Neuronal stem cell (in vitro differentiated cells): ENCODE results near the gene SH3PXD2A.

Source experiments
- DNase-seq: peaks from one replicate; pipeline ENCODE4 v3.0.0-alpha.2; 2013; ENCODE audit warnings: low spot score
- H2AFZ ChIP-seq: one replicate; pipeline ENCODE4 v1.6.1; 2013; ENCODE audit warnings: mild to moderate bottlenecking, low read length, inconsistent platforms
- H2AK5ac ChIP-seq: 2 replicates; pipeline ENCODE4 v1.6.1; 2013; ENCODE audit warnings: low read depth, mild to moderate bottlenecking, inconsistent platforms, low read length, moderate library complexity, mixed read lengths
- H2BK120ac ChIP-seq: 2 replicates; pipeline ENCODE4 v1.6.1; 2013; ENCODE audit warnings: low read depth, mild to moderate bottlenecking, inconsistent platforms, low read length, moderate library complexity, mixed read lengths
- H2BK12ac ChIP-seq: one replicate; pipeline ENCODE4 v1.6.1; 2013; ENCODE audit warnings: low read length, inconsistent platforms
- H2BK15ac ChIP-seq: 2 replicates; pipeline ENCODE4 v1.6.1; 2013; ENCODE audit warnings: mild to moderate bottlenecking, low read length, inconsistent platforms, mixed read lengths
- H2BK5ac ChIP-seq: one replicate; pipeline ENCODE4 v1.6.1; 2013; ENCODE audit warnings: inconsistent platforms, mild to moderate bottlenecking, low read length, moderate library complexity
- H3K14ac ChIP-seq: one replicate; pipeline ENCODE4 v1.6.1; 2013; ENCODE audit warnings: low read length, inconsistent platforms
- H3K18ac ChIP-seq: 2 replicates; pipeline ENCODE4 v1.6.1; 2013; ENCODE audit warnings: low read length, inconsistent platforms
- H3K23ac ChIP-seq: 2 replicates; pipeline ENCODE4 v1.6.1; 2013; ENCODE audit warnings: low read depth, mild to moderate bottlenecking, mixed read lengths, low read length, inconsistent platforms; ENCODE audit not compliant: poor library complexity
- H3K27ac ChIP-seq: replicated peaks from 3 replicates; pipeline ENCODE4 v1.5.1; 2013; ENCODE audit warnings: low read length, inconsistent platforms
- H3K27me3 ChIP-seq, 3 experiments: 2 replicates each; pipeline ENCODE4 v1.6.1; 2013; ENCODE audit warnings: low read length in 3 of 3, mild to moderate bottlenecking in 2 of 3, inconsistent platforms in 1 of 3, low read depth in 1 of 3, mixed read lengths in 1 of 3, moderate library complexity in 1 of 3; ENCODE audit not compliant: control insufficient read depth in 3 of 3, insufficient read depth in 3 of 3
- H3K36me3 ChIP-seq, 2 donors: replicated peaks in 1 of 2; 2 replicates each; pipeline ENCODE4 v1.6.1; 2013; ENCODE audit warnings: low read length in 2 of 2; ENCODE audit not compliant: control insufficient read depth in 2 of 2, insufficient read depth in 2 of 2
- H3K4ac ChIP-seq: 2 replicates; pipeline ENCODE4 v1.6.1; 2013; ENCODE audit warnings: inconsistent platforms, mild to moderate bottlenecking, low read length, moderate library complexity
- H3K4me1 ChIP-seq, 2 donors: 1 replicate in 1 of 2; 2 replicates in 1 of 2; pipeline ENCODE4 v1.6.1; 2013; ENCODE audit warnings: low read length in 2 of 2, low read depth in 1 of 2; ENCODE audit not compliant: control insufficient read depth in 2 of 2, insufficient read depth in 1 of 2
- H3K4me2 ChIP-seq: one replicate; pipeline ENCODE4 v1.6.1; 2013; ENCODE audit warnings: mild to moderate bottlenecking, low read length, inconsistent platforms; ENCODE audit not compliant: insufficient read depth, poor library complexity, severe bottlenecking
- H3K4me3 ChIP-seq, 2 donors: 2 replicates each; pipeline ENCODE4 v1.5.1; 2013; ENCODE audit warnings: low read length in 2 of 2, mild to moderate bottlenecking in 2 of 2, inconsistent platforms in 1 of 2, moderate library complexity in 1 of 2
- H3K79me1 ChIP-seq: one replicate; pipeline ENCODE4 v1.6.1; 2013; ENCODE audit warnings: low read depth, mild to moderate bottlenecking, inconsistent platforms, low read length, moderate library complexity
- H3K9ac ChIP-seq: one replicate; pipeline ENCODE4 v1.6.1; 2013; ENCODE audit warnings: mild to moderate bottlenecking, low read depth, low read length, inconsistent platforms; ENCODE audit not compliant: poor library complexity
- H3K9me3 ChIP-seq, 2 donors: replicated peaks in 1 of 2; 2 replicates each; pipeline versions ENCODE3 to v1.6.1; 2013; ENCODE audit warnings: low read length in 2 of 2, mild to moderate bottlenecking in 2 of 2, inconsistent platforms in 1 of 2, low read depth in 1 of 2, mixed read lengths in 1 of 2, moderate library complexity in 1 of 2; ENCODE audit not compliant: control insufficient read depth in 2 of 2, insufficient read depth in 1 of 2
- H4K8ac ChIP-seq: one replicate; pipeline ENCODE4 v1.6.1; 2013; ENCODE audit warnings: low read depth, mild to moderate bottlenecking, inconsistent platforms, low read length, moderate library complexity
- H4K91ac ChIP-seq: one replicate; pipeline ENCODE4 v1.6.1; 2013; ENCODE audit warnings: low read length, low read depth, mild to moderate bottlenecking, inconsistent platforms; ENCODE audit not compliant: poor library complexity
- WGBS, 2 donors: extraction: QIAGEN DNeasy Blood & Tissue Kit; methylation state at CpG; one replicate each; pipeline ENCODE4 v1.1.7; 2013; ENCODE audit warnings: missing lambda C conversion rate in 2 of 2, mixed read lengths in 1 of 2; ENCODE audit not compliant: insufficient read length in 2 of 2, insufficient replicate concordance in 1 of 2; ENCODE audit errors: extremely low coverage in 2 of 2; 5-methylcytosine and 5-hydroxymethylcytosine counted together

SH3PXD2A gene

DNA sequence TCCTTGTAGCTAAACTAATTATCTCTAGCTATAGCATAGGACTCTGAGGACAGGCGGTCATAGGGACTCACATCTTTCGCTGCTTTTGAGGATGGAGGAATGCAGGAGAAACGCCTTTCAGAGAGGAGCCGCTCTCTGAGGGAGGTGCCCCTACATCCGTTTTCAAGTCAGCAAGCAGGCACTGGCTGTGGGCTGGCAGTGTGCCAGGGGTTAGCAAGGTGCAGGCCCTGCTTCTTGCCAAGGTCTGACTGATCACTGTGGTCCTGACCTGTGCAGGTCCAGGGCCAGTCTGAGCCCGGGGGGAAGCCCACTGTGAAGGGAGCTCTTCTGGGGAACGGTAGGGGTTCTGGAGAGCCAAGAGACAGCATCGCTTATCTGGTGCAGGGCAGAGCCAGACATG, 89.4 kb downstream of the SH3PXD2A start:
- Histone ChIP-seq H4K8ac (no peak overlapping the region), H3K23ac (no peak overlapping the region), H4K91ac (no peak overlapping the region), H3K4ac (no peak overlapping the region), H3K14ac (no peak overlapping the region), H3K36me3 (peaks cover 2 to 12% of the 10 kb centered on the region in 2 donors), H2AFZ (no peak overlapping the region), H3K18ac (peak overlapping the region; percentile 32), H3K79me1 (no peaks in the 10 kb centered on the region), H3K4me2 (no peak overlapping the region), H3K9me3 (no peaks in the 10 kb centered on the region), H3K27ac (no peak overlapping the region), H3K4me1 (peaks cover 10 to 13% of the 10 kb centered on the region in 2 donors), H2BK120ac (no peak overlapping the region), H3K4me3 (no peak overlapping the region), H2AK5ac (no peak overlapping the region), H3K27me3 (no peaks in the 10 kb centered on the region), H3K9ac (no peak overlapping the region), H2BK12ac (no peak overlapping the region), H2BK15ac (no peak overlapping the region), H2BK5ac (no peak overlapping the region)
- no CpG with 5 or more reads among the region's 8 CpGs for WGBS, 2 donors
- DNase-seq = no peak

DNA sequence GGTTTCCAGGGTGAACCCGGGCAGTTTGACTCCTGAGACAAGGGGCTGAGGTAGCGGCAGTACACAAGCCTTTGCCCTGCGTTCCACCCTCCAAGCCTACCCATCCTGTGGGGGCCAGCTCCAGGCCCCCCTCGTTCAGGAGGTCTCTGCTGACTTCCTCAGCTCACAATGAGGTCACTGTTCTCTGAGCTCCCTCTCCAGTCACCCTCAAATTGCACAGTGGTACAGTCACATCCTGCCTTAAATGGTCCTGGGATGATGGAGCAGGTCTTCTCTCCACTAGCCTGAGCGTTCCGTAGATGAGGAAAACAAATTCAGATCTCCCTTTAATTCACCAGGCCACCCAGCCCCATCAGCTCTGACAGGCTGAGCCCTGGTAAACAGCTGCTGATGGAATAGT, 90.2 kb downstream of the SH3PXD2A start:
- Histone ChIP-seq H3K27ac (no peak overlapping the region), H3K79me1 (no peaks in the 10 kb centered on the region), H3K36me3 (peaks cover 2 to 12% of the 10 kb centered on the region in 2 donors), H2BK15ac (no peak overlapping the region), H2BK12ac (no peak overlapping the region), H2BK120ac (no peak overlapping the region), H3K4ac (no peak overlapping the region), H4K91ac (no peak overlapping the region), H3K23ac (no peak overlapping the region), H2BK5ac (no peak overlapping the region), H3K4me3 (no peak overlapping the region), H3K4me2 (no peak overlapping the region), H2AFZ (no peak overlapping the region), H3K9ac (no peak overlapping the region), H3K18ac (peak overlapping the region; percentile 5), H3K14ac (no peak overlapping the region), H3K27me3 (no peaks in the 10 kb centered on the region), H3K9me3 (no peaks in the 10 kb centered on the region), H3K4me1 (peaks cover 10 to 13% of the 10 kb centered on the region in 2 donors), H4K8ac (no peak overlapping the region), H2AK5ac (no peak overlapping the region)
- no peak for DNase-seq
- no CpG with 5 or more reads among the region's 6 CpGs for WGBS, 2 donors

DNA sequence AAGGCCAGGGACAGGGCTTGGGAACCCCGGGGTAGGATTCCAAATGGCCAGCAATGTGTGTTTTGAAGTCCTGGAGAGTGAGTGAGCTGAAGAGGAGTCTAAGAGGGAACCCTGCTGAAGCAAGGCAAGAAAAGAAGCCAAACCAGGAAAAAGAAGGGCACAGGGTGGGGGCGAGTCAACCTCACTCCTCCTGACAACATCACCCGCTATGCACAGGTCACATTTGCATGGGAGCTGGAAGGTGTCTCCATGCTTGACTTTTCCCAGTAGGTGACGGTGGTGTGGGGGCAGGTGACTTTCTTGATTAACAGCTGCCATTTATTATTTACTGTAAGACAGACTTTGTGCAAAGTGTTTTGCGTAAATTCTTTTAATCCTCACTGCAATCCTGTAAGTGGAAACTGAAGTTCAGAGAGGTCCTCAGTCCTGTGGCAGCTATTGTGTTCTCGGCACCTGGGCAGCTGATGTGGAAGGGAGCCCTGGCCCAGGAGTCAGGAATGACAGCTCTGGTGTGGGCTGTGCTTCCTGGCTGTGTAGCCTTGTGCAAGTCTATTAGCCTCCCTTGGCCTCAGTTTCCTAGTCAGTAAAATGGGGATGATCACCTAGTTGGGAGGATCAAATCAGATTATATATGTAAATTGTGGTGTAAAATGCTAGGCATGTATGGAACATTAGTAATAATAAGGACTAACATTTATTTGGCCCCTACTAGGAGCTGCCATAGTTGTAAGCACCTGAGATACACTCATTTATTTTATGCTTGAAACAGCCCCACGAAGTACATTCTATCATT, 90.9 kb downstream of the SH3PXD2A start:
- no peaks in the 10 kb centered on the region for H3K9me3 ChIP-seq
- H2AK5ac ChIP-seq = no peak overlapping the region
- no peak overlapping the region for H3K14ac ChIP-seq
- H3K18ac ChIP-seq = no peak overlapping the region
- no peak for DNase-seq
- H3K79me1 ChIP-seq = no peaks in the 10 kb centered on the region
- peaks cover 14 to 15% of the 10 kb centered on the region in 2 donors for H3K4me1 ChIP-seq
- no CpG with 5 or more reads among the region's 7 CpGs for WGBS, 2 donors
- H2BK120ac ChIP-seq = no peak overlapping the region
- H4K8ac ChIP-seq = no peak overlapping the region
- H4K91ac ChIP-seq = no peak overlapping the region
- H3K9ac ChIP-seq = no peak overlapping the region
- no peak overlapping the region for H3K23ac ChIP-seq
- no peak overlapping the region for H2AFZ ChIP-seq
- no peak overlapping the region for H3K27ac ChIP-seq
- H2BK5ac ChIP-seq = no peak overlapping the region
- H2BK12ac ChIP-seq = no peak overlapping the region
- H3K4ac ChIP-seq = no peak overlapping the region
- H3K27me3 ChIP-seq = no peaks in the 10 kb centered on the region
- no peak overlapping the region for H3K4me3 ChIP-seq
- no peak overlapping the region for H3K4me2 ChIP-seq
- no peak overlapping the region for H2BK15ac ChIP-seq
- H3K36me3 ChIP-seq = peaks cover 2 to 12% of the 10 kb centered on the region in 2 donors

DNA sequence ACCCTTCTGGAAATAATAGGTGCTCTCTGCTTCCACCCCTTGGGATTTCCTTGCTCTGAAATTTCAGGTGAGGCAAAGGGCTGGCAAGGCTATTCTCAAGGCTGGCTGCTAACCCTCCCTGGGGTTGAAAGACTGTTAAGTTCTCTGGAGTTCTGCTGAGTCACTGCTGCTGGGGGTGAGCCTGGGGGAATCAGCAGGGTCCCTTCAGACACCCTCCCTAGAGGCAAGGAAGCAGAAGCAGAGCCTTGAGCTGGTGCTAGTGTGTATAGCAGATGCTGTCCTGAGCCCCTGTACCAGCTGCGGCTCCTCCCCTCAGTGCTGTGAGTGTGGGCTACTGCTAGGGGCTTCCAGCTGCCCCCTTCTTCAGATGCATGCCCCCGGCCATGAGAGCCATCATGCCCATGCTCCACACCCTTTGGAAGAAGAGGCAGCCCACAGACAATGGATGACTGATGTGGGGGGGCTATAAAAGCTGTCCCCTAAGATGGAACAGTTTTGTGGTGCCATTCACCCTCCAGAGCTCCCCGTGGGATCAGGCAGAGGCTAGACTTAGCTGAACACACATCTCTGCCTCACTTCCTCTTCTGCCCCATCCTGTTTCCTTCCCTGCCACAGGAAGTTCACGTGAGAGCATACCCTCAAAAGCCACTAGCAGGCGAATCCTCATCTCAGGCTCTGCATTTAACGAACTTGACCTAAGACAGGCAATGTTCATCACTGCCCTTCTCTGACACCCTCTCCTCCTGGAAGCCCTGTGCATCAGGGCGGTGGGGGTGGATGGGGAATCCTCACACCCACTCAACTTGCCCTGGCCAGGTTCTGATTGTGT, 91.8 kb downstream of the SH3PXD2A start:
- Histone ChIP-seq H4K91ac (no peak overlapping the region), H2AK5ac (peak overlapping the region; percentile 8), H3K27me3 (no peaks in the 10 kb centered on the region), H3K4me1 (peaks cover 16 to 23% of the 10 kb centered on the region in 2 donors), H3K4me2 (no peak overlapping the region), H3K79me1 (no peaks in the 10 kb centered on the region), H2AFZ (no peak overlapping the region), H3K9me3 (no peaks in the 10 kb centered on the region), H3K18ac (no peak overlapping the region), H3K36me3 (peaks cover 2 to 12% of the 10 kb centered on the region in 2 donors), H3K23ac (no peak overlapping the region), H2BK120ac (no peak overlapping the region), H2BK12ac (no peak overlapping the region), H4K8ac (no peak overlapping the region), H3K4me3 (no peak overlapping the region), H3K9ac (peak overlapping the region; percentile 15), H3K4ac (no peak overlapping the region), H3K27ac (no peak overlapping the region), H2BK5ac (no peak overlapping the region), H2BK15ac (no peak overlapping the region), H3K14ac (no peak overlapping the region)
- DNase-seq = no peak
- WGBS, 2 donors = no CpG with 5 or more reads among the region's 7 CpGs
